Right atrium auricular region (tissue), 2 donors: ENCODE measurements around the gene TBC1D23. TPM values are rescaled to one million over a fixed set of nuclear protein-coding genes. Genes with fewer than 3 reads are reported as not detected.
"Not testable (repeated sequence)": the region's sequence is repeated elsewhere in the genome, so short reads cannot be mapped to it uniquely, and the experiment has no call there.

Experiments used
- DNase-seq: peaks from one replicate; pipeline ENCODE4 v3.0.0-alpha.2; 2019; ENCODE audit warnings: low spot score
- H3K27ac ChIP-seq, 2 donors: fragments of 200-600 bp; sonication (generic); 1 replicate in 1 of 2; 2 replicates in 1 of 2; pipeline ENCODE4 v1.5.1; 2016 to 2019
- H3K27me3 ChIP-seq, 2 donors: fragments of 200-600 bp; sonication (generic); one replicate each; pipeline versions ENCODE4 v1.5.1 to v1.6.0; 2017 to 2019
- H3K36me3 ChIP-seq: fragments of 200-600 bp; sonication (generic); one replicate; pipeline ENCODE4 v1.5.1; 2016
- H3K4me1 ChIP-seq, 2 donors: fragments of 200-600 bp; sonication (generic); one replicate each; pipeline versions ENCODE4 v1.5.1 to v1.6.0; 2017 to 2019
- H3K4me3 ChIP-seq, 2 donors: fragments of 200-600 bp; sonication (generic); 1 replicate in 1 of 2; 2 replicates in 1 of 2; pipeline ENCODE4 v1.5.1; 2017 to 2019; ENCODE audit warnings: mild to moderate bottlenecking in 1 of 2, moderate library complexity in 1 of 2
- H3K9me3 ChIP-seq, 2 donors: fragments of 200-600 bp; sonication (generic); one replicate each; pipeline ENCODE4 v1.5.1; 2019
- total RNA-seq, 2 donors: library from RNA; depleted of rRNA; stranded (reverse); fragments of >200 nt; gene quantifications; one replicate each; pipeline ENCODE4 v1.1.0, GENCODE V29; 2016
- TF ChIP-seq, protein P1 (sequence below), 2 donors: fragments of 200-600 bp; sonication (generic); IDR thresholded peaks; one replicate each; pipeline ENCODE4 v1.5.1; 2019; ENCODE audit warnings: antibody characterized with exemption in 2 of 2

TBC1D23 gene
- total RNA-seq, 2 donors from 2014 or later: 16.3 to 39.5 TPM

DNA sequence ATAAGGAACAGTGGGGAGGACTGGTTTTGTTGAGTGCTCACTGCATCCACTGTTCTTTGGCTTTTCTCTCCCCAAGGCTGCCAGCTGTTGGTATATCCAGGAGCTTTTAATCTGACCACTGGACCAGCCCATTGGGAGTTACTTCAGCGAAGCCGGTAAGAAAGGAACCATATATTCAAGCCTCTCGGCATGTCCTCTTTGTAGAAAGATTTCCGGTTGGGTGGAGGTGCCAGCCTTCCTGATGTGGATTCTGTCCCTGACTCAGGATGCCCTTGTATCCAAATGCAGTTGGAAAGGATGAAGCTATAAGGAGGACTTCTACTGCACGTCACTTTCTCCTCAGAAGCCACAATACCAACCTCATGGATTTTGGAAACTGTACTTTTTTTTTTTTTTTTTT lies 87.9 kb downstream of the TBC1D23 start:
- H3K4me1 ChIP-seq: no peaks in the 10 kb centered on the region
- TF ChIP-seq, protein P1, sequence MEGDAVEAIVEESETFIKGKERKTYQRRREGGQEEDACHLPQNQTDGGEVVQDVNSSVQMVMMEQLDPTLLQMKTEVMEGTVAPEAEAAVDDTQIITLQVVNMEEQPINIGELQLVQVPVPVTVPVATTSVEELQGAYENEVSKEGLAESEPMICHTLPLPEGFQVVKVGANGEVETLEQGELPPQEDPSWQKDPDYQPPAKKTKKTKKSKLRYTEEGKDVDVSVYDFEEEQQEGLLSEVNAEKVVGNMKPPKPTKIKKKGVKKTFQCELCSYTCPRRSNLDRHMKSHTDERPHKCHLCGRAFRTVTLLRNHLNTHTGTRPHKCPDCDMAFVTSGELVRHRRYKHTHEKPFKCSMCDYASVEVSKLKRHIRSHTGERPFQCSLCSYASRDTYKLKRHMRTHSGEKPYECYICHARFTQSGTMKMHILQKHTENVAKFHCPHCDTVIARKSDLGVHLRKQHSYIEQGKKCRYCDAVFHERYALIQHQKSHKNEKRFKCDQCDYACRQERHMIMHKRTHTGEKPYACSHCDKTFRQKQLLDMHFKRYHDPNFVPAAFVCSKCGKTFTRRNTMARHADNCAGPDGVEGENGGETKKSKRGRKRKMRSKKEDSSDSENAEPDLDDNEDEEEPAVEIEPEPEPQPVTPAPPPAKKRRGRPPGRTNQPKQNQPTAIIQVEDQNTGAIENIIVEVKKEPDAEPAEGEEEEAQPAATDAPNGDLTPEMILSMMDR (IDR thresholded peaks at IDR 0.05): no peak
- no peak overlapping the region for H3K27ac ChIP-seq
- H3K4me3 ChIP-seq: no peak overlapping the region
- H3K36me3 ChIP-seq: peaks cover 54% of the 10 kb centered on the region
- no peak for DNase-seq
- no peaks in the 10 kb centered on the region for H3K27me3 ChIP-seq
- no peaks in the 10 kb centered on the region for H3K9me3 ChIP-seq

DNA sequence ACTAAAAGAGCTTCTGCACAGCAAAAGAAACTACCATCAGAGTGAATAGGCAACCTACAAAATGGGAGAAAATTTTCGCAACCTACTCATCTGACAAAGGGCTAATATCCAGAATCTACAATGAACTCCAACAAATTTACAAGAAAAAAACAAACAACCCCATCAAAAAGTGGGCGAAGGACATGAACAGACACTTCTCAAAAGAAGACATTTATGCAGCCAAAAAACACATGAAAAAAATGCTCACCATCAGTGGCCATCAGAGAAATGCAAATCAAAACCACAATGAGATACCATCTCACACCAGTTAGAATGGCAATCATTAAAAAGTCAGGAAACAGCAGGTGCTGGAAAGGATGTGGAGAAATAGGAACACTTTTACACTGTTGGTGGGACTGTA lies 91.0 kb downstream of the TBC1D23 start:
- H3K4me1 ChIP-seq, H3K4me3 ChIP-seq, DNase-seq, H3K27me3 ChIP-seq, H3K27ac ChIP-seq, H3K9me3 ChIP-seq: not testable (repeated sequence)
- peaks cover 64% of the 10 kb centered on the region for H3K36me3 ChIP-seq

DNA sequence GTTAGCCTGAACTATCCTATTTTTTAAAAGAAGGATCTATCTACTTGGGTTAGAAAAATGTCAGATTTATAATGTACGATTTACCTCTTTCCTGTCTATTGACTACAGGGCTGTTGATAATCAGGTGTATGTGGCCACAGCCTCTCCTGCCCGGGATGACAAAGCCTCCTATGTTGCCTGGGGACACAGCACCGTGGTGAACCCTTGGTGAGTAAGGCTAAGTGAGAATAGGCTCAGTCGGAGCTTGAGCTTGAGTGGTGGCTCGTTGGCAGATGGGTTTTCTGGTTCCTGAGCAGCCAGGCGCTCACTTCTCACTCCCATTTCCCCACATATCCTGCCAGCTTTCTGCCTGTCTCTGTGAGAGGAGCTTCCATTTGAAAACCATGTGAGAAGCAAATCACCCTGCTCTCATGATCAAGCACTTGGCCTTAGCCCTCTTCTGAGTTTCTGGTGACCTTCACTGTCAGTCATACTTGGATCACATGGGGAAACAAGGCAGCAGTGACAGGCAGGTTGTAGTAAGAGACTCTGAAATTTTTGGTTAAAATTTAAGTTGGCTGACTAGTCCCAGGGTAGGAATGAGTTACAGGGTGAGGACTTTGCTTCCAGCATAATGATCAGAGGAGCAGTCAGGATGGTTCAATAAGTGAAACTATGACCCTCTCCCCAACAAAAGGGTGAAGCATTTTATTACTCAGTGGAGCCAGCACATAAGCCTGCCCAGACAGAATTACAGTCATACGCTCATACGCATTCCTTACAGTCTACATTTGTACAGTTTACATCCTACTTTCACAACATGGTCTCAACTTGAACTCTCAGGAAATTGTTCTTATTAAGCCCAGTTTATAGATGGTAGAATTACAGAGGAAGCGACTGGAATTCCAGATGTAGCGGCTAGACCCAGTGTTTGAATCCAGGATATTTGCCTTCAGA lies 91.8 kb downstream of the TBC1D23 start:
- no peak for DNase-seq
- Histone ChIP-seq H3K27me3 (no peaks in the 10 kb centered on the region), H3K36me3 (peaks cover 68% of the 10 kb centered on the region), H3K4me1 (no peaks in the 10 kb centered on the region), H3K27ac (no peak overlapping the region), H3K4me3 (no peak overlapping the region), H3K9me3 (no peaks in the 10 kb centered on the region)
- TF ChIP-seq, protein P1 (IDR thresholded peaks at IDR 0.05): no peak

DNA sequence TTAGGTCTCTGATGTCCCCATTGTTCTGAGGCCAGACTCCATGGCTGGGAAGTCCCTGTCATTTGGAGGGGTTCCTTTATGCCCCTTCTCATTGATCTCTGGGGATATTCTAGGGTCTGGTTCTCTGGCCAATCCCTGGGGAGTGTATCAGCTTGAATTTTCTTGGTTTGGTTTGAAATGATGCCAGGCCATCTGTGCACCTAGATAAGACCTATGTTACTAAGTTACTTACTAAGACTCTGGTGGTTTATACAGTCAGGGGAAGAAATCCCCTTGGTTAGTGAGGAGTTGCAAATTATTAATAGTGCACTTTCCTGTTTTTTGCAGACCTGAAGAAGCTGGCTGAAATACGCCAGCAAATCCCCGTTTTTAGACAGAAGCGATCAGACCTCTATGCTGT lies 94.1 kb downstream of the TBC1D23 start:
- Histone ChIP-seq H3K36me3 (peaks cover 49% of the 10 kb centered on the region), H3K27ac (no peak overlapping the region), H3K4me1 (no peaks in the 10 kb centered on the region), H3K9me3 (no peaks in the 10 kb centered on the region), H3K4me3 (no peak overlapping the region), H3K27me3 (no peaks in the 10 kb centered on the region)
- no peak for DNase-seq
- TF ChIP-seq, protein P1 (IDR thresholded peaks at IDR 0.05): no peak

DNA sequence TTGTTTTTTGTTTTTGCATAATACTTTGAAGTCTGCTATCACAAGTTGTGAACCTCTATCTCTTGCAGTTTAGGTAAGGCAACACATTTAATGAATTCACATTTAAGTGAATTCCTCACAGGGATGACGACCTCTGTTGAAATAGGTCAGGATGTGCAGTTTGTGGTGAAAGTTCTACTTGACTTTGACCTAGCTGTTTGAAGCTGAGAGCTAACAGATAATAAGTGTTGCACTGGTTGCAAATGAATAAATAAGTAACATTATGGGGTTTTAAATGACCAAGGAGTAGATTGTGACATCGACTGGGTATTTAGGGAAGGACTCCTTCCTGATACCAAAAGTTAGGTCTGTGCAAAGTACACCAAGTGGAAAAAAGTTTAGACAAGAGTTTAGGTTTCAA lies 97.6 kb downstream of the TBC1D23 start:
- no peak for DNase-seq
- Histone ChIP-seq H3K27me3 (no peaks in the 10 kb centered on the region), H3K27ac (no peak overlapping the region), H3K4me3 (no peak overlapping the region), H3K4me1 (no peaks in the 10 kb centered on the region), H3K9me3 (peaks cover 0 to 6% of the 10 kb centered on the region in 2 donors), H3K36me3 (peaks cover 43% of the 10 kb centered on the region)
- TF ChIP-seq, protein P1 (IDR thresholded peaks at IDR 0.05): no peak

DNA sequence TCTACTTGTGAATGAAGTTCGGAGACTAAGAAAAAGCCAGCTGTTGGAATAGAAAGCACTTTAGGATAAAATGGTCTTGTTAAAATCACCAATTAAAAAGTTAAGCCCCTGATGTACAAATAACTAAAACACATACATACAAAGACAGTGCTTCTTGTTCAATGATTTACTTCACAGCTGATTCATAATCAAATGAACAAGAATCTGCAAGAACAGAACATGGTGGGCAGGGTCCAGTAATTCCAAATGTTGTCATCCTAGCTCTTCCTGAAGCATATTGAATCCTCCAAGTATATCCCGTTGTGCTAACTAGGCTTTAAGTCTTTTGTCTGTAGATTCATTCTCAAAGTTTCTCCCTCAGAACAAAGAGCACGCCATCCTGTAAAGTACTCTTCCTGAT lies 98.2 kb downstream of the TBC1D23 start:
- H3K27ac ChIP-seq: no peak overlapping the region
- H3K36me3 ChIP-seq: peaks cover 44% of the 10 kb centered on the region
- H3K4me3 ChIP-seq: no peak overlapping the region
- peaks cover 0 to 6% of the 10 kb centered on the region in 2 donors for H3K9me3 ChIP-seq
- no peak for DNase-seq
- H3K27me3 ChIP-seq: no peaks in the 10 kb centered on the region
- TF ChIP-seq, protein P1 (IDR thresholded peaks at IDR 0.05): no peak
- H3K4me1 ChIP-seq: no peaks in the 10 kb centered on the region
